Endothelial cell of umbilical vein (primary cell): Measurements from ENCODE around the gene RNF217. TPM values are rescaled to one million over a fixed set of nuclear protein-coding genes. Genes with fewer than 3 reads are reported as not detected.

Experiments
- BruUV-seq: library from RNA; stranded (reverse); fragments of 400-500 nt; replicated peaks from 2 replicates; lab custom pipeline; 2021; lab: Mats Ljungman, UMichigan
- CTCF ChIA-PET: fragments of 300-600, 350-600 bp; sonication (Branson Sonifier 250); formaldehyde crosslinking; loops from one replicate; lab custom pipeline; 2021; ENCODE audit warnings: antibody characterized with exemption, inconsistent platforms; lab: Charles Lee
- POLR2A ChIA-PET: fragments of 300-600, 350-600 bp; sonication (Branson Sonifier 250); formaldehyde crosslinking; loops from one replicate; lab custom pipeline; 2021; ENCODE audit warnings: antibody characterized with exemption, inconsistent platforms; lab: Charles Lee
- DNase-seq: peaks from one replicate; pipeline ENCODE4 v3.0.0-alpha.2; 2011; ENCODE audit warnings: low read depth, low spot score
- FAIRE-seq: peaks from 2 replicates; lab custom pipeline; 2011; peaks lifted over from hg19 to GRCh38; lab: Jason Lieb, UNC
- H2AFZ ChIP-seq: 2 replicates; pipeline ENCODE4 v1.6.0; 2012; ENCODE audit warnings: low read depth, low read length, control low read depth, inconsistent platforms
- H3K27ac ChIP-seq: 2 replicates; pipeline ENCODE4 v1.5.1; 2011; ENCODE audit warnings: low read depth, mild to moderate bottlenecking, control low read depth, low read length, moderate library complexity; ENCODE audit not compliant: insufficient read depth
- H3K27me3 ChIP-seq, 2 experiments: 2 replicates each; pipeline versions ENCODE4 v1.6.0 to v1.6.1; 2011; ENCODE audit warnings: low read length in 2 of 2, mixed read lengths in 1 of 2; ENCODE audit not compliant: control insufficient read depth in 2 of 2, insufficient read depth in 2 of 2
- H3K36me3 ChIP-seq, 2 experiments: 2 replicates in 1 of 2; 3 replicates in 1 of 2; pipeline ENCODE4 v1.5.1; 2011; ENCODE audit warnings: low read length in 2 of 2, mild to moderate bottlenecking in 1 of 2, moderate library complexity in 1 of 2; ENCODE audit not compliant: control insufficient read depth in 2 of 2, insufficient read depth in 2 of 2; ENCODE audit errors: extremely low read depth in 1 of 2
- H3K4me1 ChIP-seq: 3 replicates; pipeline ENCODE4 v1.5.1; 2011; ENCODE audit warnings: mild to moderate bottlenecking, low read length; ENCODE audit not compliant: control insufficient read depth, insufficient read depth; ENCODE audit errors: extremely low read depth
- H3K4me2 ChIP-seq: 2 replicates; pipeline ENCODE4 v1.6.1; 2011; ENCODE audit warnings: low read length, control low read depth, mixed read lengths; ENCODE audit not compliant: insufficient read depth
- H3K4me3 ChIP-seq, 3 experiments: fragments of 200-600 bp in 1 of 3; sonication (generic), shearing (Covaris generic) in 1 of 3; replicated peaks in 1 of 3; 2 replicates each; pipeline ENCODE4 v1.5.1; 2011 to 2016; ENCODE audit warnings: control low read depth in 3 of 3, low read length in 3 of 3, mild to moderate bottlenecking in 2 of 3, inconsistent platforms in 1 of 3, low read depth in 1 of 3, moderate library complexity in 1 of 3; ENCODE audit not compliant: insufficient read depth in 1 of 3
- H3K79me2 ChIP-seq: 2 replicates; pipeline ENCODE4 v1.6.0; 2012; ENCODE audit warnings: low read length, inconsistent platforms; ENCODE audit not compliant: control insufficient read depth, insufficient read depth
- H3K9ac ChIP-seq: replicated peaks from 2 replicates; pipeline ENCODE3; 2011; ENCODE audit warnings: low read length, control low read depth; ENCODE audit not compliant: insufficient read depth; ENCODE audit errors: extremely low read depth
- H3K9me1 ChIP-seq: replicated peaks from 3 replicates; pipeline ENCODE4 v1.6.0; 2011; ENCODE audit warnings: mild to moderate bottlenecking, low read length; ENCODE audit not compliant: control insufficient read depth, insufficient read depth; ENCODE audit errors: extremely low read depth
- H3K9me3 ChIP-seq: replicated peaks from 2 replicates; pipeline ENCODE4 v1.5.1; 2012; ENCODE audit warnings: low read length, inconsistent platforms; ENCODE audit not compliant: control insufficient read depth, insufficient read depth
- H4K20me1 ChIP-seq: replicated peaks from 2 replicates; pipeline ENCODE3; 2011; ENCODE audit warnings: mild to moderate bottlenecking, low read length; ENCODE audit not compliant: control insufficient read depth, insufficient read depth; ENCODE audit errors: extremely low read depth
- EZH2 ChIP-seq: IDR thresholded peaks from 2 replicates; pipeline ENCODE4 v1.6.1; 2012; ENCODE audit warnings: borderline replicate concordance, low read depth, mild to moderate bottlenecking, moderate library complexity, low read length, inconsistent platforms; ENCODE audit not compliant: severe bottlenecking
- FOS ChIP-seq: IDR thresholded peaks from 2 replicates; pipeline ENCODE4 v1.6.1; 2011; ENCODE audit warnings: mild to moderate bottlenecking, low read length, moderate library complexity, borderline replicate concordance; ENCODE audit not compliant: insufficient read depth
- GATA2 ChIP-seq: IDR thresholded peaks from 2 replicates; pipeline ENCODE4 v1.7.0; 2011; ENCODE audit warnings: low read depth, mild to moderate bottlenecking, moderate library complexity, mixed read lengths, low read length; ENCODE audit not compliant: insufficient read length, insufficient read depth
- JUN ChIP-seq: IDR thresholded peaks from 2 replicates; pipeline ENCODE4 v1.6.1; 2011; ENCODE audit warnings: borderline replicate concordance, low read depth; ENCODE audit not compliant: insufficient read length, insufficient read depth
- MYC ChIP-seq: IDR thresholded peaks from one replicate; pipeline ENCODE4 v1.6.1; 2011; ENCODE audit warnings: mild to moderate bottlenecking, low read depth, low read length
- POLR2A ChIP-seq: IDR thresholded peaks from 2 replicates; pipeline ENCODE4 v1.6.1; 2012; ENCODE audit warnings: low read depth, mild to moderate bottlenecking, control low read depth, low read length
- POLR2AphosphoS5 ChIP-seq: IDR thresholded peaks from 2 replicates; pipeline ENCODE4 v1.6.1; 2012; ENCODE audit warnings: low read depth, mild to moderate bottlenecking, control low read depth, low read length, moderate library complexity; ENCODE audit not compliant: insufficient read depth
- dilution Hi-C: fragments of 300-500 bp; cut with MboI; formaldehyde crosslinking; loops from one replicate; pipeline ENCODE4 v1.15.0; 2019; ENCODE audit warnings: low sequenced_read_pairs; ENCODE audit not compliant: extremely low pct_ligation_motif_present
- intact Hi-C: fragments of 100-400 bp; cut with micrococcal nuclease; formaldehyde crosslinking; loops from one replicate; pipeline ENCODE4 v1.10.0; 2022
- polyA plus RNA-seq, 4 experiments: library from polyadenylated mRNA; depleted of rRNA in 3 of 4; stranded (reverse) in 3 of 4; unstranded in 1 of 4; fragments of >200 nt; gene quantifications; 2 replicates each; pipeline versions ENCODE4 v1.2.1 to v1.2.3, GENCODE V29; 2011 to 2012; ENCODE audit warnings: missing spikeins in 1 of 4
- total RNA-seq: library from RNA; stranded (reverse); gene quantifications from 2 replicates; pipeline ENCODE4 v1.2.3, GENCODE V29; 2021
- TF ChIP-seq, protein P1 (sequence below), 2 donors: IDR thresholded peaks; 1 replicate in 1 of 2; 2 replicates in 1 of 2; pipeline ENCODE4 v1.5.1; 2011; ENCODE audit warnings: low read length in 2 of 2, mild to moderate bottlenecking in 2 of 2, moderate library complexity in 2 of 2, control low read depth in 1 of 2, inconsistent platforms in 1 of 2, low read depth in 1 of 2; ENCODE audit not compliant: insufficient read depth in 1 of 2; ENCODE audit errors: extremely low read depth in 1 of 2
- TF ChIP-seq, protein P2 (sequence below): IDR thresholded peaks from 2 replicates; pipeline ENCODE4 v1.6.1; 2011; ENCODE audit not compliant: insufficient read depth, insufficient read length

Gene RNF217
- total and polyA plus RNA-seq, 2 donors (not counting 3 experiments of a cell fraction or from before 2014, with no cell fraction given), result 8.8 to 32.5 TPM

DNA sequence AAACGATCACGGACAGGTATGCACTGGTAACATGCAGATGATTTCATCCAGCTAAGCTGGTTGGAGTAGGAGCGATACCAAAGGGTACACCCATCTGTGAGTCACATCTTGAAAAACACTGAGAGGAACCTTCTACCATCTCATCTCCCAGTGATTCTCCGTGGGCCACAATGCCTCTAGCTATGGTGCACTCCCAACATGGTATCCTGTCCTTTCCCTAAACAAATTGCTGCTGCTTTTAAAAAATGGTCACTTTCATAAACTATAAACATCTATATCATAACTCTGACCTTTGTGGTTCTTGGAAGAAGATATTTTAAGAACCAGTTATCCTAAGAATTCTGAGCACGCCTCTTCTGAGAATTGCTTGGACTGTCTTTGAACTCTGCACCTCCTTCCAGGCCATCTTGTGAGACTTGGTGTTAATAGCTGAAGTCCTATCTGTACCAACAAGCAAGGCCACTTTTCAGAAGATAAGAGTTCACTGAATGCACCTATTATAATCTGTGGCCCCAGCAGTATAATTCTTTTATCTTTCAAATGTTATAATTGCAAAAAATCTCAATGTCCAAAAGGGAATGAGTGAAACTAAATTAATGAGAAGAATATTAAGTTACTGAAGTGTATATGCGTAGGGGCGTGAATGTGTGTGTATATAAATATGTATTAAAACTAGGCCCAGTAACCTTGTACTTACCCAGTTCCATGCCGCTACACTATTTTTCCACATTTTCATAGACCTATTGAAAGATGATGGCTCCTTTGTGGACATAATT lies 120.9 kb downstream of the RNF217 start:
- no peaks in the 10 kb centered on the region for H3K27me3 ChIP-seq
- BruUV-seq, result no TSS peak

DNA sequence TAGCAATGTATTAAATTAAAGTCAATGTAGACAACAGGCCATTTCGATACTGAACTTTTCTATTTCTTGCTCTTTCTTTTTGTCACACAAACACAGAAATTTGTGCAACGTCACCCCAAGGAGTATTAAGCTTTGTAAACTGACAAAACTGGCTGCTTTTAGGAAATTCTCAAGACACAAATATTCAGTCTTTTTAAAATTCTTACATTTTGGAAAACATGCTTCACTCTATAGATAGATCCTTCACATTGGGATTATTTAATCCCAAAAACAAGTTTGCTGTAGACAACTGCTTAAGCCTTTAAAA lies 121.4 kb downstream of the RNF217 start:
- Histone ChIP-seq H3K36me3 (peaks cover 2 to 3% of the 10 kb centered on the region in 2 experiments), H4K20me1 (no peaks in the 10 kb centered on the region), H3K4me3 (no peak overlapping the region), H3K9me3 (no peaks in the 10 kb centered on the region), H3K27ac (no peak overlapping the region), H3K9ac (no peak overlapping the region), H3K79me2 (no peaks in the 10 kb centered on the region), H3K4me1 (no peaks in the 10 kb centered on the region), H2AFZ (no peak overlapping the region), H3K27me3 (no peaks in the 10 kb centered on the region), H3K4me2 (no peak overlapping the region), H3K9me1 (no peaks in the 10 kb centered on the region)
- no TSS peak for BruUV-seq
- ChIA-PET CTCF (interaction anchor here (1.5 kb wide), 1 partner anchor 16 kb away, joined by 3 read pairs; no protein-coding TSS in a partner anchor), POLR2A (no interaction called here)
- TF ChIP-seq, protein P1, sequence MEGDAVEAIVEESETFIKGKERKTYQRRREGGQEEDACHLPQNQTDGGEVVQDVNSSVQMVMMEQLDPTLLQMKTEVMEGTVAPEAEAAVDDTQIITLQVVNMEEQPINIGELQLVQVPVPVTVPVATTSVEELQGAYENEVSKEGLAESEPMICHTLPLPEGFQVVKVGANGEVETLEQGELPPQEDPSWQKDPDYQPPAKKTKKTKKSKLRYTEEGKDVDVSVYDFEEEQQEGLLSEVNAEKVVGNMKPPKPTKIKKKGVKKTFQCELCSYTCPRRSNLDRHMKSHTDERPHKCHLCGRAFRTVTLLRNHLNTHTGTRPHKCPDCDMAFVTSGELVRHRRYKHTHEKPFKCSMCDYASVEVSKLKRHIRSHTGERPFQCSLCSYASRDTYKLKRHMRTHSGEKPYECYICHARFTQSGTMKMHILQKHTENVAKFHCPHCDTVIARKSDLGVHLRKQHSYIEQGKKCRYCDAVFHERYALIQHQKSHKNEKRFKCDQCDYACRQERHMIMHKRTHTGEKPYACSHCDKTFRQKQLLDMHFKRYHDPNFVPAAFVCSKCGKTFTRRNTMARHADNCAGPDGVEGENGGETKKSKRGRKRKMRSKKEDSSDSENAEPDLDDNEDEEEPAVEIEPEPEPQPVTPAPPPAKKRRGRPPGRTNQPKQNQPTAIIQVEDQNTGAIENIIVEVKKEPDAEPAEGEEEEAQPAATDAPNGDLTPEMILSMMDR (IDR thresholded peaks at IDR 0.05; ENCODE audit: extremely low read depth in 1 of 2, insufficient read depth in 1 of 2, low read depth in 1 of 2, low read length in 2 of 2), result no peak
- no peak for TF ChIP-seq JUN
- TF ChIP-seq POLR2AphosphoS5, result no peak
- TF ChIP-seq FOS, result no peak
- no peak for TF ChIP-seq POLR2A
- TF ChIP-seq EZH2, result no peak
- TF ChIP-seq MYC, result no peak
- no peak for TF ChIP-seq GATA2
- TF ChIP-seq, protein P2, sequence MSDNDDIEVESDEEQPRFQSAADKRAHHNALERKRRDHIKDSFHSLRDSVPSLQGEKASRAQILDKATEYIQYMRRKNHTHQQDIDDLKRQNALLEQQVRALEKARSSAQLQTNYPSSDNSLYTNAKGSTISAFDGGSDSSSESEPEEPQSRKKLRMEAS, result no peak
- no peak for DNase-seq
- intact Hi-C loops, result no loop called here
- FAIRE-seq, result no peak
- dilution Hi-C loops, result no loop called here

More for the DNA sequence above, 120.9 kb downstream of the RNF217 start:
- Histone ChIP-seq H2AFZ (no peak overlapping the region), H4K20me1 (no peaks in the 10 kb centered on the region), H3K9ac (no peak overlapping the region), H3K79me2 (no peaks in the 10 kb centered on the region), H3K27ac (no peak overlapping the region), H3K36me3 (peaks cover 2 to 3% of the 10 kb centered on the region in 2 experiments), H3K4me3 (no peak overlapping the region), H3K4me2 (no peak overlapping the region), H3K4me1 (no peaks in the 10 kb centered on the region), H3K9me3 (no peaks in the 10 kb centered on the region), H3K9me1 (no peaks in the 10 kb centered on the region)
- DNase-seq, result no peak
- intact Hi-C loops (no loop called here), dilution Hi-C loops (no loop called here)
- ChIA-PET POLR2A (no interaction called here), CTCF (no interaction called here)
- TF ChIP-seq, protein P1 (IDR thresholded peaks at IDR 0.05; ENCODE audit: extremely low read depth in 1 of 2, insufficient read depth in 1 of 2, low read depth in 1 of 2, low read length in 2 of 2), result no peak
- TF ChIP-seq JUN (no peak), POLR2A (no peak), GATA2 (no peak)
- no peak for FAIRE-seq
